T-helper 1 cell (primary cell): ENCODE measurements around the gene MICB.
A peak's percentile ranks its signal among the peaks of the same experiment; 100 is the strongest.
"Not testable (repeated sequence)": the region's sequence is repeated elsewhere in the genome, so short reads cannot be mapped to it uniquely, and the experiment has no call there.

Experiments
- DNase-seq, 5 donors: peaks; one replicate each; pipeline ENCODE4 v3.0.0-alpha.2; 2012 to 2020

MICB gene

DNA sequence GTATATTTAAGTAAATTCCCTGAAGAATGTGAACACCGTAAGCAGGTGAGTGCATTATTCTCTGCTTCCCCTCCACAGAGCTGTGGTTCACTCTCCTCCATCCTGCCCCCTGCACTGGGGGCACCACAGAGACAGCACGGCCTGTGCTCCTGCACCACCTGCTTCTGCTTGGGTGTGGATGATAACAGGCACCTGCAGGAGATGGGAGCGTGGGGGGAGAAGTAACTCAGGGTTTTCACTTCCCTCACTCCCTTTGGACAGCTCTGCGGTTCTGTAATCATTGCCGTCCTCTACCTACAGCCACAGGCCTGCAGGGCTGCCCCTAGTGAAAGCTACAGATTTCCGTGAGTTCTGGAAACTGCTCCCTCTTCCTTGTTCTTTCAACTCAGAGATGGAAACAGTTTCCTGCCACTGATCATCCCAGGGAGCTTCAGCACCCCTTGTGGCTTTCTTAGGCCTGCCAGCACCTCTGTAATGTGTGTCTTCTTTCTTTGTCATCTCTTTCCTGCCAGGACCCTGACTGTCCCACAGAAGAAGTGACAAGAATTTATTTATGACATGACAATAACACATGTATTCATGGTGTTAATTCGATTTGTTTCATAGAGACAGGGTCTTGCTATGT lies 21.3 kb upstream of the MICB start:
- no peak for DNase-seq

- DNase-seq: no peak
Observed at GRCh38 chr6:31477521-31477920, 20.4 kb upstream of the MICB start.

DNA sequence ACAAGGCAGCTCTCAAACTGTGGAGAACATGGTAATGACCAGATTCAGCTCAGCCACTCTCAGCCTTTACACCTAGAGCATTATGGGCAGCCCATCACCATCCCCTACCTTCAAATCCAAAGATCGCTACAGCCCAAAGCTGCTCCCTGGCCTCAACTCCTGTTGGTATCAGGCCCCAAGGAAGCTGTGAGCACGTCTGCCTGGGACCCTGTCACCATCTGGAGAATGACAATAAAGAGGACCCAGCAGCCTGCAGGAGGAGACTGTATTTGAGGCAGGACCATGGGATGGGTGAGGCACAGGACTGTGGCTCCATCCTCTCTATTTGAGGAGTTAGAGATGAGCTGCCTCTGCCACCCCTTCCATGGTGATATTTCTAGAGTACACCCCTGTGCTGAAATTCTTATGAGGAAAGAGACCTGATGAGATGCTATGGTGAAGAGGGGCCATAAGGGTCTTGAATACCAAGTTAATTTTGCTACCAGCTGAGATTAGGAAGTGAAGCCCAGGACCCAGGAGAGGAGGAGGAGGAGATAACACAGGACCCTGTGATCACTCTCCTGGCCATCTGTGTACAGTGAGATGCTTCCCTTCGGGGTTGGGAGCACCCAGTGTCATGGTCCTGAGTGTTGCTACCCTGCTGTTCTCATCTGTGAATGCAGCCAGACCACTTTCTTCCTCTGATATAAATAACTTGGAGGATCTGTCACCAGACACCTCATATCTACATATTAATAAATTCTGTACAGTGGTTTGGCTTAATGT lies 19.6 kb upstream of the MICB start:
- no peak for DNase-seq

GRCh38 chr6:31479151-31479932 lies 18.6 kb upstream of the MICB start:
- no peak for DNase-seq

GRCh38 chr6:31479933-31480535 lies 17.9 kb upstream of the MICB start:
- DNase-seq: no peak

DNA sequence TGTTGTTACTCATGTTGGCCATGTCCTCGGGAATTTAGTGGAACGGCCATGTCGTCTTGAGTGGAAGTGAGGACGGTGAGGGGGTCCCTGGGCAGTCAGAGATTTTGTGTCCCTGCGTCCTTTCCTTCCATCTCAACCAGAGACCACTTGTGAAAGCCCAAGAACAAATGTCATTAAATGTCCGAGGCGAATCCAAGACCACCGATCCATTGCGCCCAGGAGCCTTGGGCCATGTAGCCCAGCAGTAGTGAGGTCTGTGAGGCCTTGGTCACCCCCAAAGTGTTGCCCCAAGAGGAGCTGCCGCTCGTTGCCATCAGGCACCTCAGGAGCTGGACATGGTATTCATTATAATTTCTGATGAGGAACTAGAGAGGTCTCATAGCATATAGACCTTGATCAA lies 17.4 kb upstream of the MICB start:
- DNase-seq: no peak

DNA sequence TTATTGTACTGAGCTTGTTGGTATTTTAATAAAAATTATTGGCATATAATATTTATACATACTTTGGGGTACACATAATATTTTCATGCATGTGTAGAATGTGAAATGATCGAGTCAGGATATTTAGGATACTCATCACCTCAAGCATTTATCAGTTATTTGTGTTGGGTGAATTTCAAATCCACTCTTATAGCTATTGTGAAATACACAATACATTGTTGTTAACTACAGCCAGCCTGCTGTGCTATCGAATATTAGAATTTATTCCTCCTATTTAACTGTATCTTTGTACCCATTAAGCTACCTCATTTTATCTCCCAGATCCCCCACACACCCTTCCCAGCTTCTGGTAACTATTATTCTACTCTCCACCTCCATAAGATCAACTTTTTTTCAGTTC lies 14.6 kb upstream of the MICB start:
- no peak for DNase-seq

DNA sequence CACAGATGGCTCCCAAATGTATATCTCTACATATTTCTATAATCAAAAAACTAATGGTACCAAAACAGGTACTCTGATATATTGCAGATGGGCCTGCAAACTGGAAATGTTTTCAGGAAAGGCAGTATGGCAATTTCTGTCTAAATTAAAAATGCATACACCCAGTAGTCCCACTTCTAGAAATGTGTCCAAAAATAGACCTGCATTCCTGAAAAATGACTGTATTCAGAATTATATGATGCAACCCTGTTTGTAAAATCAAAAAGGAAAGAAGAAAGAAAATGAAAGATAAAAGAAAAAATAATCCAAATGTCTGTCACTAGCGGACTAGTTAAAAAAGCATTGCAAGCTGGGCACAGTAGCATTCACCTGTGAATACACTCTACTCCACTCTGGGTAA lies 12.9 kb upstream of the MICB start:
- no peak for DNase-seq

- not testable (repeated sequence) for DNase-seq
Observed at GRCh38 chr6:31486065-31486837, 11.7 kb upstream of the MICB start.

DNA sequence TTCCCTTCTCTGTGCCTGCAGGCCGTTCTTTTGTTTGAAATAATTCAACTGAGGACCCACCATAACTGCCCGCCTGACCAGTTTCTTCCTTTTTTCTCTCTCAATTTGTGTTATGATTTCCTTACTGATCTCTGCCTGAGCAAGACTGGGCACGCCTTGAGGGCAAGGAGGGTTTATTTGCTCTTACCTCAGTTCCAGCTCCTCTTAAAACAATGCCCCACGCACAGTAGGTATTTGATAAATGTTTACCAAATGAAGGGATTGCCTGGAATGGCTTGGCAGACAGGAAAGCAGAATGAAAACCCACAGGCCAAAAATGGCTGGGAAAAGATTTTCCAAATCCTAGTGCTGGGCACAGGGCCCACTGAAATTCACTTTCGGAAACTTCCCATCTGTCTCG lies 10.3 kb upstream of the MICB start:
- not testable (repeated sequence) for DNase-seq

- DNase-seq: no peak
Observed at GRCh38 chr6:31489086-31489485, 8.9 kb upstream of the MICB start.

DNA sequence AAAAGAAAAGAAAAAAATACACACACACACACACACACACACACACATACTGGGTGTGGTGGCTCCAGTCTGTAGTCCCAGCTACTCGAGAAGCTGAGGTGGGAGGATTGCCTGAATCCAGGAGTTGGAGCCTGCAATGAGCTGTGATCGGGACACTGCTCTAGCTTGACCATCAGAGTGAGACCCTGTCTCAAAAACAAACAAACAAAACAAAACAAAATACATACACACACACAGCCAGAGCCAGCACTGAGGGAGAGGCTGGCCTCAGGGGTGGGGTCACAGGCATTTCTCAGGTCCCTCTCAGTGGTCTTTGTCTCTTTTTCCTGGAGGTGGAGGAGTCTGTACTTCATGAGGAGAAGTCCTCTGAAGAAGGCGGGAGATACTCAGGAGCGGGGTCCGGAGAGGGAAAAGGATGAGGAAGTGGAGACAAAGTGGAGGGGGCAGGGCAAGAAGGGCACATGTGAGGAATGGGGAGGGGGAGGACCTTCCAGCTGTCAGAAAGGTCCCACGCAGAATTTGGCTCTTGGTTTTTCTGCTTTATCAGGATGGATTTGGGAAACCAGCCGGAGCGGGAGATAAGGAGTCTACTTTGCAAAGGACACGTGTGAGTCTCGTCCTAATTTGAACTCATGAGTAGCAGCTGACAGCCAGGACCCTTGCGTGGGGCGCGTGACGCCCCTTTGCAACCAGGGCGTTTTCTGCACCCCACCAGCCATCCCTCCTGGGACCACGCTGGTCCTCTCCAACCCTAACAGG lies 7.7 kb upstream of the MICB start:
- no peak for DNase-seq

DNA sequence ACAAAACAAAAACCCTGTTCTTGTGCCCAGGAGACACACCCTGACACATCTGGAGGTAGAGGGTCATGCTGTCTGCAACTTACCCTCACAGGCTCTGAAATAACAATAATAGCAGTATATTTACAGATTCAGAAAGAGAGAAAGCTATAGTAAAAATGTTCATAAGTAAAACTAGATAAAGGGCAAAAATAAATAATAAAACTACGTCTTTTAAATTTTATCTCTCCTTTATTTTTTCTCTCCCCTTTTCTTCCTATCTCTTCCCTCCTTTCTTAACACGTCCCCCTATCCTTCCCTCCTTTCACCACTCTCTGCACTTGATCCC lies 4.4 kb upstream of the MICB start:
- not testable (repeated sequence) for DNase-seq

GRCh38 chr6:31493875-31494694 lies 3.9 kb upstream of the MICB start:
- DNase-seq: peak; percentile 50 to 76 (median 61)

GRCh38 chr6:31495580-31495979 lies 2.4 kb upstream of the MICB start:
- no peak for DNase-seq

GRCh38 chr6:31496826-31497225 lies 1.1 kb upstream of the MICB start:
- not testable (repeated sequence) for DNase-seq

DNA sequence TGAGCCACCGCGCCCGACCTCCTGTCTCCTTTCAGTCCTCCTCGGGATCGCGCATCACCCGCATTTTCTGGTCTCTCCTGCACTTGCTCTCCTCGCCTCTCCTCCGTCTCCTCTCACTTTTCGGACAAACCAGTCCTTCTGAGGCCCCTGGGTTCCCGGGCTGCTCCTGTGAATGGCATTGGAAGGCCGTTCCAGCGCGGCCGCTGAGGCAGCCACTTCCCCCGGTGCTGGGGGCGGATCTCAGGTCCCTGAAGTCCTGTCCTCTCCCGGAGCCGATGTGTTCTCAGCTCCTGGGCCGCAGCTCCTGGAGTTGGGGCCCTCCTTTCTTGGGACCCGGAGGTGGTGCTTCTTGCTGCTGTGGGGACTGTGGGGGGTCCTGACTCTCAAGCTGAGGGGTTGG lies 803 bp downstream of the MICB start:
- no peak for DNase-seq

GRCh38 chr6:31499648-31500047 lies 1.7 kb downstream of the MICB start:
- not testable (repeated sequence) for DNase-seq

- DNase-seq: no peak
Observed at GRCh38 chr6:31502586-31502985, 4.6 kb downstream of the MICB start.

GRCh38 chr6:31509036-31509435 lies 11.1 kb downstream of the MICB start:
- DNase-seq: not testable (repeated sequence)

DNA sequence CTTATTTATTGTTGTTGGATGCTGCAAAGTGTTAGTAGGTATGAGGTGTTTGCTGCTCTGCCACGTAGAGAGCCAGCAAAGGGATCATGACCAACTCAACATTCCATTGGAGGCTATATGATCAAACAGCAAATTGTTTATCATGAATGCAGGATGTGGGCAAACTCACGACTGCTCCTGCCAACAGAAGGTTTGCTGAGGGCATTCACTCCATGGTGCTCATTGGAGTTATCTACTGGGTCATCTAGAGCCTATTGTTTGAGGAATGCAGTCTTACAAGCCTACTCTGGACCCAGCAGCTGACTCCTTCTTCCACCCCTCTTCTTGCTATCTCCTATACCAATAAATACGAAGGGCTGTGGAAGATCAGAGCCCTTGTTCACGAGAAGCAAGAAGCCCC lies 12.1 kb downstream of the MICB start:
- DNase-seq: no peak
